Measurements from ENCODE around the gene LIME1.

- TF ChIP-seq GATA3 (IDR thresholded peaks at IDR 0.05; ENCODE audit: low read depth, low read length) (no peak), GATA2 (IDR thresholded peaks at IDR 0.05; ENCODE audit: low read depth, low read length) (no peak)
These were observed 38.9 kb downstream of the LIME1 start for GRCh38 chr20:63775096-63775978.

All from SH-SY5Y (cell line).